HG03520 (cell line): Measurements from ENCODE around the gene CSNK2A3.
"Not testable (repeated sequence)": the region's sequence is repeated elsewhere in the genome, so short reads cannot be mapped to it uniquely, and the experiment has no call there.

Source experiments
- ATAC-seq: cut with Tn5 transposase; IDR thresholded peaks from one replicate; pipeline ENCODE4 v1.9.1; 2021; ENCODE audit warnings: mild to moderate bottlenecking, moderate library complexity; ENCODE audit not compliant: unreplicated experiment

The CSNK2A3 gene

DNA sequence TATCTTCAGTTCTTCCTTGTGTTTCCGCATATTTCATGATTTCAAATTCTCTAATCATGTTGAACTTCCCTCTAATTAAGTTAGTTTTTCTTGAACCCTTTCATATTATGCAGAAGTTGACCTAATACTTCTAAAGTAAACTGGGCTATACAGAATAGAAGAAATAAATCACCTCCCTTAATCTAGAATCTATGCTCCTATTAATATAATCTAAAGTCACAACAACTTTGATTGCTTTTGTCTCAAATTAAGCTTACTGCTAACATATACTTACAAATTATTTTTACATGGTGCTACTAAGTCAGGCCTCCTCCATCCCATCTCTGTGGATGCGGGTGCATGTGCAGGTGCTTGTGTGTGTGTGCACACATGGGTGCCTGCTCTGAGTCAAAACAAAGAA is 27.3 kb upstream of the CSNK2A3 start:
- no peak for ATAC-seq

DNA sequence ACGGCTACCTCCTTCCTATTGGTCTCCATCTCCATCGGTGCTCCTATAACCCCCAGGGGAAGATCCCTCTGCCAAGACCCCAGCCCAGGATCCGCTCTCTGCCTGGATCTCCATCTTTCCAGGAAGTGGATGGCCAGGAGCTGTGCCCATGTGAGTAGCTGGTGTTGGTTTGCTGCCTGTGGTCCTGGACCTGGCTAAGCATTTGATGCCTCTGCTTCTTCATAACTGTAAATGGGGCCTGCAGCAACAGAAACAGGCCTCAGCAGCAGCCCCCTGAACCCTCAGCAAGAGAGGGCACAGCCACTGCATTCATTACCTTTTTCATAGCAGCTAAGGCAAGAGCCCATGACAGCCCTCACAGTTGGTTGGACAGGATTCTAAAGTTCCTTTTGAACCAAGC is 26.6 kb upstream of the CSNK2A3 start:
- no peak for ATAC-seq

DNA sequence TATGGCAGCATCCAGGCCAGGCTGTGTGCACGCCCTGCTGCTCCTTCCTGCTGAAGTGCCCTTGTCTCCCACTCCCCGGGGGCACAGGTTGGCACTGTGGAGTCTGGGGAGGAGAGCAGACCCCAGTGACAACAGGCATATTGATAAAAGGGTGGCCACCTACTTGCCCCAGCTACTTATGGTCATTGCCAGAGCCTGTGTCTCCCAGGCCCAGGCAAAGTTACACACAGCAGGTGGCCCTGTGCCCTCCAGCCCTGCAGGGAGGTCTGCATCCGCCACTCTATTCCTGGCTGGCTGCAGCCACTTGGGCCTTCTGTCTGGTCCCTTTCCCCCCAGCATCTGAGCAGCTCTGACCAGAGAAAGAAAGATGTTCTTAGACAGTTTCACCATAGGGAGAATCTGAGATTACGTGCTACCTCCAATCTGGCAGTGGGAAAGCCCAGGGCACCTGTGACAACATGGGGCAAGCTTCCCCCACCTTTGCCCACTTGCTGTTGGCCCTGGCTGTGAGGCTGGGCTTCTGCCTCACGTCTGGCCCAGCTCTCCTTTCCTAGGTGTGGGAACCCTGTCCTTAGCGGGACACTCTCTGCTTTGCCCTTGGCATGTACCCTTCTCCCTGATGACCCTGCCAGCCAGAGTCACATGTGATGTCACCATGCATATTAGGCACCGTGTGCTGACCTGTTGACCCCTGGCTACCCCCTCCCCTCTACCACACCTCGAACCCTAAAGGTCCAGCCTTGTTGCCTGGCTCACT is 25.3 kb upstream of the CSNK2A3 start:
- no peak for ATAC-seq

DNA sequence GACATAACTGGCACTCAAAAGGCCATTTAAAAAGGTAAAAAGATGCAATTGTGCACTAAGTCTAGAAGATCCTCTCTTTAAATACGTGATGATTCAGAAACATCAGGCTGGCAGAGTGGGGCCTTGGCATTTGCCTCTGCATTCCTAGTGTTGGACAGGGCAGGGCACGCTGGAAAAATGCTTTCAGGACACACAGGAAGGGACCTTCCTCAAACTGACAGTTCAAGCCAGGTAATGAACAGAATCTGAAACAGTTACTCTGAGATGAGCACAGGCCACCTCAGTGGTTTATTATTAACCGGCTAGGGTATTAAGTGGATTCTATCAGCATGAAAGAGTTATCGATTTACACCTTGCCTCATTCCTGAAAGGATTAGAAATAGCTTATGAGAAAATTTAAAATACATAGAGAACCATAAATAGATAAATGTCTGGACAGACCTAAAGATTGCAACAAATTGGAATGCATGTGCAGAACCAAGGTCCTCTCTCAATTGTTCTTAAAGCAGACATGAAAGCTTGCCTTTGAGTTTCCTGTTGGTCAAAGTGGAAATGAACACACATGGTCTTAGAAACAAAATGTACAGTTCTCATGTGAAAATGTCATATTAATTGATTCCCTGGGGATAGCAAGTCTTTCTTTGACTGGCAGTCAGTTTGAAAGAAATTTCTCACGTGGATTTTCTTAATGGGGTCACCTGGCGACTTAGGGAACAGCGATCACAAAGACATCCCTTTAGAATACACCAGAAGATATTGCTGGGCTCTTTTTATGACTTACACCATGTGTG is 21.5 kb upstream of the CSNK2A3 start:
- no peak for ATAC-seq

DNA sequence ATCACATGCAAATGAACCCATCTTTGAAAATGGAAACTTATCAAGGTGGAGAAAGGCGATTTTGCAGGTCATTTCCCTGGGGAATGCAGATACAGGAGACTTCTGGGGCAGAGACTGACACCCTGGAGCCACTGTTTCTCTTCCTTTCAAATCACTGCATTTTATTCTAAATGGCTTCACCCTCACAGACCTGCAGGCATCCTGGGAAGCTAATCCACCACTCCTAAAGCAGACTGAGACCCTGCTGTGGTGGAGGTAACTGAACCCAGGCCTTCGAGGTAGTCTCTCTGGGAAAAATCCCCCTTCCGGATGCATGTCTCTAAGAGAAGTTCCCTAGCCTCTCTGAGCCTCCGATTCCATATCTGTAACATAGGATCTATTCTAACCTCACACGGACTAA is 20.9 kb upstream of the CSNK2A3 start:
- no peak for ATAC-seq

DNA sequence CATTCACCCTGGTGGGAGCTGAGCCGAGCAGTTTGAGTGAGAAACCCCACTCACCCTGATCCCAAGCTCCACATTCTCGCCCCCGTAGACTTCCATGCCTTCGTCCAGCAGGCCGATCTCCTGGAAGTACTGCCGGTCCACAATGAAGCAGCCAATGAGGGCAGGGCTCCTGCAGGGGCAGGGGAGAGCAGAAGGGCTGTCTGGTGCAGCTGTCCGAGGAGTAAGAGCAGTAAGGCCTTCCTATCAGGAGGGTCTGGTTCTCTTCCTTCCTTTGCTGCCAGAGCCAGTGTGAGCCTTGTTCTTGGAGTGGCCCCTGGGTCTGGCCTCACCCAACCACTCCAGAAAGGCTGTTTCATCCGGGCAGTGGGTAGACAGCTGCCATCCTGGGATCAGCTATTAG is 19.4 kb upstream of the CSNK2A3 start:
- no peak for ATAC-seq

DNA sequence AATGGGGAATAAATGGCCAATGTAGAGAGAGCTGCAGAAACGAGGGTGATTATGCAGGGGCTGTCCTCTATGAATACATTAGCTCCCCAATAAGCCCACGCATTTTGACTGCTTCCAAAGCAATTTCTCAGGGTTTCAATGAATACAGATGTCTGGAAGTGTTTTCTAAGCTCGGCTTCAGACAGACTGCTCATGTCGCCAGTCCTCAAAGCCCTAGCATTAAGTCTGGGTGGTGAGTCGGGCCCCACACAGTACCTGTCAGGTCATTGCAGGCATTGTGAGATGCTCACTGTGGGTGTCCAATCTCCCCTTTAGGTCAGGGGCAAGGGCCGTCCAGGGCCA is 17.9 kb upstream of the CSNK2A3 start:
- no peak for ATAC-seq

DNA sequence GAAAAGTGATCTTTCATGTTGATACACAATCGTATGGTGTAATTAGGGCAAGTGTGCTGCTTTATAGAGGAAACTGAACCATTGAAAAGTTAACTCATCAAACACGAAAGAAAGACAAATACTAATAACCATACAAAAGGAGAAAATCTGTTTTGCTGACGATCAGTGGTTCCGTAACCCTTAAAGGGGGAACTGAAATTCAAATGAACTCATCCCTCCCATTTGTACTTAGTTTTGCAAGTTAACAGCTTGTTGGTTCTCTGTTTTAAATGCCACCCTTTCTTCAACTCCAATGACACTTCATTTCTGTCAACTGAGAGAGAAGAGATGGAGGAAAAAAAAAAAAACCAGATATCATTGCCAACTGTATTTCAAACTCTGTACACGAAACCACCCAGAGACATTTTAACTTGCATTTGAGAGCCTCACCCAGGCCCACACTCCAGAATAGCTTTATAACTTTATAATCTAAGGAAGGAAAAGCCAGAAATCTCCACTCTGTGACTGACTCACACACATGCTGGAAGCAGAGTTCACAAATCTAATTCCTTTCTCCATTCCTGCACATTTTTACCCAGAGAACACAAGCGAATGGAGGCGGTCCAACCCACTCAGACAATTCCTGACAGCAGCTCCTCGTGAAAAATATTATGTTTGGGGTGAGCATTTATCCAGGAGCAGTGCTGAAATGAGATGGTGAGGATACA is 17.4 kb upstream of the CSNK2A3 start:
- no peak for ATAC-seq

DNA sequence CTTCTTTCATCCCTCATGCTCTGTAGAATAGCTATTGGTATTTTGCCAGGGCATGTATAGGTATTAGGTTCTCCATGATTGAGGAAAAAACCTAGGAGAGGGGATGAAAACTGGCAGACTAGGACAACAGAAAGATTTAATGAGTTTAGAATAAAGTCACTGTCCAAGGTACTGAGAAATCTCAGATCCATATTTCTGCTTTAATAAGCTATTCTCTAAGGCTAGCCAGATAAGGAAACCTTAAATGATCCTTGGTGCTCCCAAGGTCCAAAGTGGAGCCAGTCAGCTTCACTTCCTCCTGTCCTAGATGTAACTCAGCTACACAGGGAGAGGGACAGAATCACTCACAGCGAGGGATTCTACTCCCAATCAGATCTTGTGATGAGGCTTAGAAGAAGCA is 13.7 kb upstream of the CSNK2A3 start:
- ATAC-seq, result no peak

DNA sequence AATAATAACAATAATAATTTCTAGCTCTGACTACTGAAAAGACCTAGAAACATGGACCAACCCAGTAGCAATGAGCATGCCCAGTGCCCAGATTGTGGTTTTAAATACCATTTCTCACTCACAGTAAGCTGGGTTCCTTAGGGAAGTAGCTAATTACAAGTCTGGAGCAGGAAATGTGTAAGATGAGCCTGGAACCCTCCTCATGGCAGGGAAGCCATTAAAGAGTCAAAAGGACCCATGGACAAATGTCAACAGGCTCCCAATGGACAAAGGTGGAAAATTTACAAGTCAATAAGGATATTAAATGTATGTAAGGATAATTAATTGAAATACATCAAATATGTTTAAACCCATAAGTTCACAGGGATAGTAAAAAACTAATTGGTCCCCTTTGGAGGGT is 10.6 kb upstream of the CSNK2A3 start:
- no peak for ATAC-seq

DNA sequence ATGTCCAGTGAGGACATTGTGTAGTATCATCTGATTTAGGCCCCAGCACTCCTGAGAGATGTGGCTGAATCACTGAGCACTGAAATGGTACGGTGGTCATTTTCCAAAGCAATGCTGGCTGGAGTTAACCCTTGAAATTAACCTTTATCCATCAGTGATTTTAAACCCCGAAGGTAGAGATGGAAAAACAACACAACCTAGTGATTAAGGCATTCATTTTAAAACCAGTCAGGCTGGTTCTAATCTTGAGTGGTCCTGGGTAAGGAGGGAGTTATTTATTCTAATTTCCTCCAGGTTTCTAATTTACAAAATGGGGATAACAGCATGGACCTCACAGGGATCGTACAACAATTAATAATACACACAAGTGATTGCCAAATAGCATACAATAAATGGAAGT is 6.6 kb upstream of the CSNK2A3 start:
- ATAC-seq, result no peak

DNA sequence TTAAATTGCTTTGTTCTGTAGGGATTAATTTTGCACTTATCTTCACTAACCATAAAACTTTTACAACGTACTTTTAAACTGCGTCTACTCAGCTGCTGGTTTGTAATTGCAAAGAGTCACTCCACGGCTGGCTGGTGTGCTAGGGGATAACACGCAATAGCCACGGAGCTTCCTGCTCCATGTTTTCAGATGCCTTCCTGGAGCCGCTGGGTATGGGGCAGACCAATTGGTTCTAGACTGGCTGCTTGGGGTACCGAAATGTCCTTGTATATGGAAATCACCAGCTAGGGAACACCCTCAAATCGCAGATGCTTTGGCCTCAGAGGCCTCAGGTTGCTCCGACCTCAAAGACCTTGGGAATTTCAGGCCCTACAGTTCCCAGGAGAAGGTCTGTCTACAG is 3.8 kb upstream of the CSNK2A3 start:
- no peak for ATAC-seq

DNA sequence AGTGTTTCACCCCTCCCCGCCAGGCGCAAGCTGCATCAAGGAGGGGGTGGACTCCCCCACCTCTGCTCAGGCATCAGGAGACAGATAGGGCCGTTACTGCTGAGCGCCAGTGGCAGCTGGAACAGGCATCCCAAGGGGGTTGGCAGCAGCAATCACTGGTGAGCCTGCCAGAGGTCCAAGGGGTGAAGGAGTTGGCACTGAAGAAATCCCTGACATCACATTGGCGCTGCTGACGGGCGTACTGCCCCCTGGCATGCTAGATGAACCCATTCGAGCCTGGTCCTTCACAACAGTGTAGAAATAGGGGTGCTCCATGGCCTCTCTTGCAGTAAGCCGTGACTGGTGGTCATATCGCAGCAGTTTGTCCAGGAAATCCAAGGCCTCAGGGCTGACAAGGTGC is 1.2 kb downstream of the CSNK2A3 start:
- not testable (repeated sequence) for ATAC-seq

DNA sequence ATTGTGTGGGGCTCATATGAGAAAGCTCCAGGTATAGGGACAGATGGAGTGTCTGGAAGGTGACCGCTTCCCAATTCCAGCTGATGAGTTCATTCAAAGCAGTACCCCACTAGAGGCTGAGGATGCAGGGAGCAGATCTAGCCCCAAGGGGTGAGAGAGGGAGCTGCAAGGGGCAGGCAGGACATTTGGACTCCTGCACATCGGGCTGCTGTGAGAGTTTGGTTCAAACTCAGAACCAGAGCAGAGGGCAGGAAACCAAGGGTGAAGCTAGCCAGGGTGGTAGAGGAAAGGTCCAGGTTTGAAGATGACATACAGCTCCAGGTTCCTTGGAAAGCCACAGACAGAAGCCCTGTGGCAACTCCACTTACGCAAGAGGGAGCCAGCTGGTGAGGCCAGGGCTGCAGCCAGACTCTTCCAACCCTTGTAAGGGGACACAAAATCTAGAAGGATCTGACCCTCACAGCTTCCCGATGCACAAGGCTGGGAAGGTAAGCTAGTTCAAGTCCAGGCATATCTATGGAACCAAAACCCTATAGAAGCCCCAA is 1.9 kb downstream of the CSNK2A3 start:
- no peak for ATAC-seq

DNA sequence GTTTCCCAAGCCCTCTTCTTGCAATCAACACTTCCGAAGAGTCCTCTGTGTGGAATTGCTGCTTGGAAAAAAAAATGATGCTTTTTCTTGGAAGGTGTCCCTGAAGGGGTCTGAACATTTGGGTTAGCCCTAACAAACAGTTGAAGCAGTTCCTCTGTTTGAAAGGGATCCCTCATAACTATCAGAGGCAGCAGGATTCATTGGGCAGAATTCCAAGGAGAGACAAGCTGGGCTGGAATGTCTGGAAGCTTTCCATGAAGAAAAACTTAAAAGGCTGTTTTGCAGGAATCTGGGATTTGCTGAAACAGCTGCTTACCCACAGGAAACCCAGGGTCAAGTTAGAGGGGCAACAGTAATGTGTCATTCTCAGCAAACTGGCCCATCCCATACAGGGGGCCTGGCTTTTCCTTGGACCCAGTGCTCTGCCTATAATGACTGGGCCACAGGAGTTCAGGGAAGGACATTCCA is 3.1 kb downstream of the CSNK2A3 start:
- ATAC-seq, result no peak

DNA sequence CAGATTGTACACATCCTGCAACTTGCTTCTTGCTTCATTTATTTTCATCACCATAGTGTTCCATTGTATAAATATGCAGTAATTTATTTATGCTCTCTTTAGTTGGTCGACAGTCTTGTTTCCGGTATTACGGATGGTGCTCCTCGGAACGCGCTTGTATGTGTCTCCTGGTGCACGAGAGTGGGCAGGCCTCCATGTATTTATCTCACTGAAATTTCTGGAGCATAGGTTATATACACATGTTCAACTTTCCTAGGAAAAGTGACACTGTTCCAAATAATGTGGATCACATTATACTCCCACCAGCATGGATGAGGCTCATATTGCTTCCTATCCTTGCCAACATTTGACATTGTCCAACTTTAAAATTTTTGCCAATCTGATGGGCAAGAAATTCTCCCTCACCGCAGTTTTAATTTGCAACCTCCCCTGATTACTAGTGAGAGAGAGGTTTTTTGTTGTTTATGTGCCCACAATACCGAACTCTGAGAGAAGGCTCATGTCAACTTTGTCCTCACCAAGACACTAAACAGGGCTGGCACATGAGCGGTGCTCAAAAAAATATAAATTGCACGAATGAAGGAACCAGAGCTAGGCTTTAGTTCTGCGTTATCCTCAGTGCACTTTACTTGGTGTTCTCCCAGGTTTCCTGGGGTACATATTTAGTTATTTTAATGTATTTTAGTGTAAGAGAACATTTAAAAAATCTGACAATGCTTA is 3.8 kb downstream of the CSNK2A3 start:
- no peak for ATAC-seq

DNA sequence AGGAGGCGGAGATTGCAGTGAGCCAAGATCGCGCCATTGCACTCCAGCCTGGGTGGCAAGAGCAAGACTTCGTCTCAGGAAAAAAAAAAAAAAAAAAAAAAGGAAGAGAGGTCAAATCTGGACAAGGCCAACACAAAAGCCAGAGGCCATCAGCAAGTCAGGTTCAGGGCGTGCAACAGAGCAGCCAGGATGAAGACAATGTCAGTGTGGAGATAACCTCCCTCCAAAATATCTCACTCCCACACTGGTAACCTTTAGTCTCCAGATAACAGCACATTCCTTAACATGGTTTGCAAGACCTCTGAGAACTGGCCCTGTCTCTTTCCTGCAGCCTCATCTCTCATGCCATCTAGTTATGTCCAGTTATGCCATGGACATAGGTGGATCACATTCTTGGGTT is 4.7 kb downstream of the CSNK2A3 start:
- no peak for ATAC-seq

DNA sequence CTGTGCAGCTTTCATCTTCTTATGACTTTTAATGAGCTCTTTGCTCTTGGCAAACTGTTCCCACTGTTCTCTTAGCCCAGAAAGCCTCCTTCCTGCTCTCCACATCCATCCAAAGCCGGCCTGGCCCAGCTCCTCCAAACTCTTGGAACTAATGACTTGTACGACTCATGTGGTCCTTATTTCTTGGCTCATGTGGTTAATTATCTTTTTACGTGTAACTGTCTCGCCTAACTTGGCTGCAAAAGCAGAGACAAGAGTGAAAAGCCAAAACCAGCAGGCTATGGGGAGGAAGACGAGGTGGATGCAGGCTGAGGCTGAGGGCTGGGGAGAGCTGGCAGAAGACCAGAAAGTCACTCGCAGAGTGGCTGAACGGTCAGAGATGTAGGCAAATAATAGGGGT is 5.5 kb downstream of the CSNK2A3 start:
- no peak for ATAC-seq

DNA sequence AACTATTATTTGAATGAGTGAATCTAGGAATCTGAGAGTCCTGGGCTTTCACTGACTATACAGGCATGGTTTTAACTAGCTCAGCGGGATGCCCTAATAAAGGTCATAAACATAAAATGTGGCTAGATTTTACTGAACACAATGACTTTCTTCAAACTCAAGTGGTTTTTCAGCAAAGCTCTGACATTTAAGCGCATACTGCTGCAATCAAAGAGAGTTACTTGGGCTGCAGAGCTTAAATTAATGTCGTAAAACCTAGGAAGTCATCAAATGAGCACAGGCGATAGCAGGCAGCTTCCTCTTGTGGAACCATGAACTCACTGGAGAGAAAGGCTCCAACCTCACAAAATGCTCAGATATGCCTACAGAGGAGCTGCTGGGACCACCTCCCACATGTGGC is 6.7 kb downstream of the CSNK2A3 start:
- ATAC-seq, result no peak

DNA sequence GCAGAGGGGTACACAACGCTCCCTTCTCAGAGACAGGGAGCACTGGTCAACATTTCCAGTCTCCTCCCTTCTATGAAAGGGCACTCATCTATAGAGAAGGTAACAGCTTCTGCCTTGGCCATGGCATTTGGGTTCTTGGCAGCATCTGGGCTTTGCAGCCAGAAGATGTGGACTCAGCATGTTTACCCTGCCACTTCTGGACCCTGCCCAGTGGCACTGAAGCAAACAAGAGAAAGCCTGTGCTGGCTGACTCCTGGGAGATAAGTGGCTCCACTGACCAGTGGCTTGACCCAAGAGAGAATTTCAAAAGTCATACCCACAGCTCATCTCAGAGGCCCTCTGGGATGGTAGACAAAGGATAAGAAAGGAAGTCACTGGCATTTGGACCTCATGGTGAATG is 8.0 kb downstream of the CSNK2A3 start:
- ATAC-seq, result no peak

DNA sequence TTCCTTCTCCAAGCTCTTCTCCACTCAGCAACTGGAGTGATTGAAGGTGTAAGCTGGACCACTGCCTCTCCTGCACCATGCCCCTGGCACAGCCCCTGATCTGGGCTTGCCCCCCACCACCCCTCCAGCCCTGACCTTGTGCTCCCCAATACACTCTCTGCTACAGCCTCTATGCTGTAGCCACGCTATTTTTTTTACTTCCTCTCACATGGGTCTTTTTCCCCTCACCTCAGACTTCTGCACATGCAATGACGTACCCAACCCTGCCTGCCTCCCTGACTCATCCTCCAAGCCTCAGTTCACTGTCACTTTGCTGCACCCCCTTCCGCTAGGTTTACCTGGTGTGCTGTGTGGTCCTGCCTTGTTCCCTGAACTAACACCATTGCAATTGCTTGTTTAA is 9.0 kb downstream of the CSNK2A3 start:
- no peak for ATAC-seq
